ENCODE results near the gene IL1RAPL2.

IL1RAPL2 gene

GRCh38 chrX:104749951-104750610 is 184.1 kb downstream of the IL1RAPL2 start:
- H3K27me3 ChIP-seq (replicated peaks; ENCODE audit: control insufficient read depth, insufficient read depth, low read length) = no peaks in the 10 kb centered on the region
- no peaks in the 10 kb centered on the region for H3K36me3 ChIP-seq (ENCODE audit: control insufficient read depth, insufficient read depth, low read length)
- DNase-seq (ENCODE audit: extremely low read depth, insufficient read length) = no peak
- no peak overlapping the region for H3K4me3 ChIP-seq (replicated peaks; ENCODE audit: low read depth, low read length)
- no peak for TF ChIP-seq CTCF (IDR thresholded peaks at IDR 0.05; ENCODE audit: insufficient read depth, low read length, poor library complexity, severe bottlenecking)

- no peaks in the 10 kb centered on the region for H3K27me3 ChIP-seq (replicated peaks; ENCODE audit: control insufficient read depth, insufficient read depth, low read length)
- H3K36me3 ChIP-seq (ENCODE audit: control insufficient read depth, insufficient read depth, low read length) = no peaks in the 10 kb centered on the region
- TF ChIP-seq CTCF (IDR thresholded peaks at IDR 0.05; ENCODE audit: insufficient read depth, low read length, poor library complexity, severe bottlenecking) = no peak
- no peak overlapping the region for H3K4me3 ChIP-seq (replicated peaks; ENCODE audit: low read depth, low read length)
- no peak for DNase-seq (ENCODE audit: extremely low read depth, insufficient read length)
Observed at GRCh38 chrX:104762641-104763040, 196.6 kb downstream of the IL1RAPL2 start.

- DNase-seq (ENCODE audit: extremely low read depth, insufficient read length) = no peak
- Histone ChIP-seq H3K4me3 (replicated peaks; ENCODE audit: low read depth, low read length) (no peak overlapping the region), H3K36me3 (ENCODE audit: control insufficient read depth, insufficient read depth, low read length) (no peaks in the 10 kb centered on the region), H3K27me3 (replicated peaks; ENCODE audit: control insufficient read depth, insufficient read depth, low read length) (no peaks in the 10 kb centered on the region)
- TF ChIP-seq CTCF (IDR thresholded peaks at IDR 0.05; ENCODE audit: insufficient read depth, low read length, poor library complexity, severe bottlenecking) = no peak
Observed at GRCh38 chrX:104789784-104790183, 223.8 kb downstream of the IL1RAPL2 start.

- Histone ChIP-seq H3K4me3 (replicated peaks; ENCODE audit: low read depth, low read length) (no peak overlapping the region), H3K27me3 (replicated peaks; ENCODE audit: control insufficient read depth, insufficient read depth, low read length) (no peaks in the 10 kb centered on the region), H3K36me3 (ENCODE audit: control insufficient read depth, insufficient read depth, low read length) (no peaks in the 10 kb centered on the region)
- no peak for TF ChIP-seq CTCF (IDR thresholded peaks at IDR 0.05; ENCODE audit: insufficient read depth, low read length, poor library complexity, severe bottlenecking)
- DNase-seq (ENCODE audit: extremely low read depth, insufficient read length) = no peak
Observed at GRCh38 chrX:104795804-104796203, 229.8 kb downstream of the IL1RAPL2 start.

- no peak for TF ChIP-seq CTCF (IDR thresholded peaks at IDR 0.05; ENCODE audit: insufficient read depth, low read length, poor library complexity, severe bottlenecking)
- Histone ChIP-seq H3K4me3 (replicated peaks; ENCODE audit: low read depth, low read length) (no peak overlapping the region), H3K27me3 (replicated peaks; ENCODE audit: control insufficient read depth, insufficient read depth, low read length) (no peaks in the 10 kb centered on the region), H3K36me3 (ENCODE audit: control insufficient read depth, insufficient read depth, low read length) (no peaks in the 10 kb centered on the region)
- no peak for DNase-seq (ENCODE audit: extremely low read depth, insufficient read length)
Observed at GRCh38 chrX:104803219-104803618, 237.2 kb downstream of the IL1RAPL2 start.

- Histone ChIP-seq H3K36me3 (ENCODE audit: control insufficient read depth, insufficient read depth, low read length) (no peaks in the 10 kb centered on the region), H3K4me3 (replicated peaks; ENCODE audit: low read depth, low read length) (no peak overlapping the region), H3K27me3 (replicated peaks; ENCODE audit: control insufficient read depth, insufficient read depth, low read length) (no peaks in the 10 kb centered on the region)
- TF ChIP-seq CTCF (IDR thresholded peaks at IDR 0.05; ENCODE audit: insufficient read depth, low read length, poor library complexity, severe bottlenecking) = no peak
- DNase-seq (ENCODE audit: extremely low read depth, insufficient read length) = no peak
Observed at GRCh38 chrX:104806346-104806745, 240.3 kb downstream of the IL1RAPL2 start.

All from GM06990 (cell line).